ENCODE measurements around the gene GOLGA6L2.

Gene GOLGA6L2

DNA sequence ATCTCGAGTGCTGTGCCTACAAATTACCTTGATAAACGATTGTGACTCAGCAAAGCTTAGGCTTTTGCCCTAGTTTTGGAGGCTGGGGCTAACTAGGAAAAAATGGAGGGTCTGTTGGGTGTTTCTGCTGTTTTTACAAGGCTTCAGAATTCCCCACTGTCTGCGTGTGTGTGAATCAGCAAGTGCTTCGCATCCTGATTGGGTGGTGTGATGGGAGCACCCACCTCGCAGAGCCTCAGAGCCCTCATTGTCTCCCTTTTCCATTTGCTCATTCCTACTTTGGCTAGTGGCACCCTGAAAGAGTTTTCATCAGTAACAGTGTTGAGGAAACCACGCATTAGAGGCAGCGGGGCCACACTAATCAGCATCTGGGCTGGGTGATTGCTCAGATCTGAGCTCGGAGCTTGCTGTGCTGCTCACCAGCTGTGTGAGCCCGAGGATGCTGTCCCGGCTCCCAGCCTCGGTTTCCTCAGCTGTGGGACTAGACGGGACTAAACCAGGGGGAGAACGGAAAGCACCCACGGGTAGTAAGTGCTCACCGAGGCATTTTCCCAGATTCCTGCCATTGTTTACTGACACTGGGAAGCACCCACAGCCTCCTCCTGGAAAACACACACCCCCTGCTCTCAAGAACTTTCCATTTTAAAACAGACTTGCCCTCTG lies 51.9 kb downstream of the GOLGA6L2 start:
- H3K4me1 ChIP-seq (ENCODE audit: control insufficient read depth, insufficient read depth, low read length), result no peaks in the 10 kb centered on the region
- no peak overlapping the region for H3K27ac ChIP-seq (ENCODE audit: insufficient read depth, low read depth, low read length, poor library complexity, severe bottlenecking)
- H3K4me3 ChIP-seq (ENCODE audit: insufficient read depth, low read depth, low read length), result no peak overlapping the region
- no peaks in the 10 kb centered on the region for H3K36me3 ChIP-seq (ENCODE audit: control insufficient read depth, insufficient read depth, low read length)
- 74 to 77% methylated on average over 14 of the region's 15 CpGs for WGBS, 2 experiments
- H3K27me3 ChIP-seq (ENCODE audit: control insufficient read depth, insufficient read depth, low read length, poor library complexity, severe bottlenecking), result no peaks in the 10 kb centered on the region
- H3K9me3 ChIP-seq (ENCODE audit: control insufficient read depth, low read length), result no peaks in the 10 kb centered on the region
